ENCODE measurements around the gene RBM20. TPM values are rescaled to one million over a fixed set of nuclear protein-coding genes. Genes with fewer than 3 reads are reported as not detected.

The RBM20 gene
- total and polyA plus RNA-seq, 10 of the 15 experiments (the other 5 are each of a cell fraction or from before 2014, with no cell fraction given) = 0.04 to 0.26 (median 0.15) TPM

DNA sequence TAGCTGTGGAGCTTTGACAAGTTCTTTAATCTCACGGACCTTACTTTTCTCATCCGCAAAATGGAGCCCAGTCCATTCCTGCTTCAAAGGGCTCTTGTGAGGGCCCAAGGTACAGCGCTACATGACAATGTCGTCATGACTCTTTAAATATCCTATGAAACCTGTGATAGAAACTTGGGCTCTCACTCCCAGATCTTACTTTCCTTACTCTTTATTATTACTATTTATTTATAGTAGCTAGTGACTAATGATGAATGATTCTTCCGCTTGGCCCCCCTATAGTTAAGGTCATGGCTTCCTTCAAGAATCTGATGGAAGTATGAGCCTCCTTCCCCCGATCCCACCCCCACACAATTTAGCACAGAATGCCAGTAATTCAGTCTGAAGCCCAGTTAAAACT lies 41.9 kb downstream of the RBM20 start:
- Histone ChIP-seq H3K79me2 (ENCODE audit: control insufficient read depth, insufficient read depth, low read length) (no peaks in the 10 kb centered on the region), H3K4me1 (ENCODE audit: control insufficient read depth, insufficient read depth, low read length) (no peaks in the 10 kb centered on the region), H3K9ac (ENCODE audit: control insufficient read depth, insufficient read depth, low read length) (no peak overlapping the region), H3K4me3 (no peak overlapping the region), H3K27me3 (replicated peaks in 1 of 2; ENCODE audit: control insufficient read depth in 2 of 2, insufficient read depth in 2 of 2, low read length in 1 of 2) (no peaks in the 10 kb centered on the region), H3K4me2 (ENCODE audit: control insufficient read depth, insufficient read depth) (no peak overlapping the region), H3K36me3 (ENCODE audit: control insufficient read depth in 2 of 2, insufficient read depth in 2 of 2, low read length in 1 of 2) (no peaks in the 10 kb centered on the region), H3K9me3 (replicated peaks; ENCODE audit: control insufficient read depth, insufficient read depth, low read length) (peaks cover 2% of the 10 kb centered on the region), H4K20me1 (ENCODE audit: control insufficient read depth, insufficient read depth) (no peaks in the 10 kb centered on the region), H2AFZ (ENCODE audit: control insufficient read depth, low read depth, low read length) (no peak overlapping the region), H3K27ac (ENCODE audit: control insufficient read depth, insufficient read depth) (no peak overlapping the region)
- ChIA-PET RAD21 (ENCODE audit: unreplicated experiment) (interaction anchor here (0.7 to 1.3 kb wide), 2 partner anchors 21 to 331 kb away, joined by 3 to 4 read pairs; no protein-coding TSS in a partner anchor), POLR2A (no interaction called here), CTCF (interaction anchor here (0.6 to 9.4 kb wide), 3 partner anchors 19 to 77 kb away, joined by 3 to 124 read pairs (median 4); no protein-coding TSS in a partner anchor), SMC1A (ENCODE audit: uncharacterized antibody, unreplicated experiment) (interaction anchor here (0.8 to 2.7 kb wide), 2 partner anchors 20 to 33 kb away, joined by 4 to 7 read pairs; no protein-coding TSS in a partner anchor)
- no peak for DNase-seq (ENCODE audit: low read depth, low spot score)
- intact Hi-C loops (cut with micrococcal nuclease; ENCODE audit: unreplicated experiment) (no loop called here), in situ Hi-C loops (cut with MboI) (no loop called here)
- no TSS peak for BruUV-seq (replicated peaks)
- no peak for TF ChIP-seq CEBPB (IDR thresholded peaks at IDR 0.05; ENCODE audit: borderline replicate concordance in 1 of 2, low read depth in 2 of 2, low read length in 2 of 2)
- TF ChIP-seq TAF1 (IDR thresholded peaks at IDR 0.05; ENCODE audit: borderline replicate concordance, low read depth, low read length) = no peak
- no peak for TF ChIP-seq EP300 (IDR thresholded peaks at IDR 0.05; ENCODE audit: borderline replicate concordance in 1 of 2, control insufficient read depth in 1 of 2, low read depth in 2 of 2, low read length in 2 of 2)
- no peak for TF ChIP-seq TCF3 (IDR thresholded peaks at IDR 0.05; ENCODE audit: borderline replicate concordance, insufficient read depth, low read depth, low read length)
- TF ChIP-seq, protein P1, sequence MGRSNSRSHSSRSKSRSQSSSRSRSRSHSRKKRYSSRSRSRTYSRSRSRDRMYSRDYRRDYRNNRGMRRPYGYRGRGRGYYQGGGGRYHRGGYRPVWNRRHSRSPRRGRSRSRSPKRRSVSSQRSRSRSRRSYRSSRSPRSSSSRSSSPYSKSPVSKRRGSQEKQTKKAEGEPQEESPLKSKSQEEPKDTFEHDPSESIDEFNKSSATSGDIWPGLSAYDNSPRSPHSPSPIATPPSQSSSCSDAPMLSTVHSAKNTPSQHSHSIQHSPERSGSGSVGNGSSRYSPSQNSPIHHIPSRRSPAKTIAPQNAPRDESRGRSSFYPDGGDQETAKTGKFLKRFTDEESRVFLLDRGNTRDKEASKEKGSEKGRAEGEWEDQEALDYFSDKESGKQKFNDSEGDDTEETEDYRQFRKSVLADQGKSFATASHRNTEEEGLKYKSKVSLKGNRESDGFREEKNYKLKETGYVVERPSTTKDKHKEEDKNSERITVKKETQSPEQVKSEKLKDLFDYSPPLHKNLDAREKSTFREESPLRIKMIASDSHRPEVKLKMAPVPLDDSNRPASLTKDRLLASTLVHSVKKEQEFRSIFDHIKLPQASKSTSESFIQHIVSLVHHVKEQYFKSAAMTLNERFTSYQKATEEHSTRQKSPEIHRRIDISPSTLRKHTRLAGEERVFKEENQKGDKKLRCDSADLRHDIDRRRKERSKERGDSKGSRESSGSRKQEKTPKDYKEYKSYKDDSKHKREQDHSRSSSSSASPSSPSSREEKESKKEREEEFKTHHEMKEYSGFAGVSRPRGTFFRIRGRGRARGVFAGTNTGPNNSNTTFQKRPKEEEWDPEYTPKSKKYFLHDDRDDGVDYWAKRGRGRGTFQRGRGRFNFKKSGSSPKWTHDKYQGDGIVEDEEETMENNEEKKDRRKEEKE (IDR thresholded peaks at IDR 0.05) = no peak
- no peak for TF ChIP-seq RB1 (IDR thresholded peaks at IDR 0.05; ENCODE audit: borderline replicate concordance)
- TF ChIP-seq HCFC1 (IDR thresholded peaks at IDR 0.05; ENCODE audit: low read length) = no peak
- no peak for TF ChIP-seq ZBED1 (IDR thresholded peaks at IDR 0.05; ENCODE audit: borderline replicate concordance)
- no peak for TF ChIP-seq HDAC2 (IDR thresholded peaks at IDR 0.05)
- TF ChIP-seq GABPA (IDR thresholded peaks at IDR 0.05; ENCODE audit: low read depth) = no peak
- TF ChIP-seq POLR2AphosphoS2 (IDR thresholded peaks at IDR 0.05; ENCODE audit: low read depth, low read length) = no peak
- TF ChIP-seq, protein P2, sequence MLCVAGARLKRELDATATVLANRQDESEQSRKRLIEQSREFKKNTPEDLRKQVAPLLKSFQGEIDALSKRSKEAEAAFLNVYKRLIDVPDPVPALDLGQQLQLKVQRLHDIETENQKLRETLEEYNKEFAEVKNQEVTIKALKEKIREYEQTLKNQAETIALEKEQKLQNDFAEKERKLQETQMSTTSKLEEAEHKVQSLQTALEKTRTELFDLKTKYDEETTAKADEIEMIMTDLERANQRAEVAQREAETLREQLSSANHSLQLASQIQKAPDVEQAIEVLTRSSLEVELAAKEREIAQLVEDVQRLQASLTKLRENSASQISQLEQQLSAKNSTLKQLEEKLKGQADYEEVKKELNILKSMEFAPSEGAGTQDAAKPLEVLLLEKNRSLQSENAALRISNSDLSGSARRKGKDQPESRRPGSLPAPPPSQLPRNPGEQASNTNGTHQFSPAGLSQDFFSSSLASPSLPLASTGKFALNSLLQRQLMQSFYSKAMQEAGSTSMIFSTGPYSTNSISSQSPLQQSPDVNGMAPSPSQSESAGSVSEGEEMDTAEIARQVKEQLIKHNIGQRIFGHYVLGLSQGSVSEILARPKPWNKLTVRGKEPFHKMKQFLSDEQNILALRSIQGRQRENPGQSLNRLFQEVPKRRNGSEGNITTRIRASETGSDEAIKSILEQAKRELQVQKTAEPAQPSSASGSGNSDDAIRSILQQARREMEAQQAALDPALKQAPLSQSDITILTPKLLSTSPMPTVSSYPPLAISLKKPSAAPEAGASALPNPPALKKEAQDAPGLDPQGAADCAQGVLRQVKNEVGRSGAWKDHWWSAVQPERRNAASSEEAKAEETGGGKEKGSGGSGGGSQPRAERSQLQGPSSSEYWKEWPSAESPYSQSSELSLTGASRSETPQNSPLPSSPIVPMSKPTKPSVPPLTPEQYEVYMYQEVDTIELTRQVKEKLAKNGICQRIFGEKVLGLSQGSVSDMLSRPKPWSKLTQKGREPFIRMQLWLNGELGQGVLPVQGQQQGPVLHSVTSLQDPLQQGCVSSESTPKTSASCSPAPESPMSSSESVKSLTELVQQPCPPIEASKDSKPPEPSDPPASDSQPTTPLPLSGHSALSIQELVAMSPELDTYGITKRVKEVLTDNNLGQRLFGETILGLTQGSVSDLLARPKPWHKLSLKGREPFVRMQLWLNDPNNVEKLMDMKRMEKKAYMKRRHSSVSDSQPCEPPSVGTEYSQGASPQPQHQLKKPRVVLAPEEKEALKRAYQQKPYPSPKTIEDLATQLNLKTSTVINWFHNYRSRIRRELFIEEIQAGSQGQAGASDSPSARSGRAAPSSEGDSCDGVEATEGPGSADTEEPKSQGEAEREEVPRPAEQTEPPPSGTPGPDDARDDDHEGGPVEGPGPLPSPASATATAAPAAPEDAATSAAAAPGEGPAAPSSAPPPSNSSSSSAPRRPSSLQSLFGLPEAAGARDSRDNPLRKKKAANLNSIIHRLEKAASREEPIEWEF (IDR thresholded peaks at IDR 0.05; ENCODE audit: insufficient replicate concordance, low read depth, low read length) = no peak
- no peak for FAIRE-seq
- no peak for ATAC-seq
- 68% methylated on average over 6 of the region's 6 CpGs for WGBS (ENCODE audit: insufficient coverage, insufficient replicate concordance, low lambda C conversion rate, missing lambda C conversion rate)

Measured in GM12878 (cell line).